Activated effector memory CD4-positive, alpha-beta T cell treated with anti-CD3 and anti-CD28 coated beads, Interleukin-2, amount 50 U/mL, for 16 hours (primary cell): ENCODE data around the gene JUP.

Experiments
- DNase-seq: peaks from one replicate; pipeline ENCODE4 v3.0.0-alpha.2; 2020

JUP gene

GRCh38 chr17:41786227-41787020, at the start of gene JUP:
TSS of gene JUP (minus strand) at chr17:41786711. CDS start at chr17:41771854, 14,857 bp downstream.
- peak; percentile 94 for DNase-seq

DNA sequence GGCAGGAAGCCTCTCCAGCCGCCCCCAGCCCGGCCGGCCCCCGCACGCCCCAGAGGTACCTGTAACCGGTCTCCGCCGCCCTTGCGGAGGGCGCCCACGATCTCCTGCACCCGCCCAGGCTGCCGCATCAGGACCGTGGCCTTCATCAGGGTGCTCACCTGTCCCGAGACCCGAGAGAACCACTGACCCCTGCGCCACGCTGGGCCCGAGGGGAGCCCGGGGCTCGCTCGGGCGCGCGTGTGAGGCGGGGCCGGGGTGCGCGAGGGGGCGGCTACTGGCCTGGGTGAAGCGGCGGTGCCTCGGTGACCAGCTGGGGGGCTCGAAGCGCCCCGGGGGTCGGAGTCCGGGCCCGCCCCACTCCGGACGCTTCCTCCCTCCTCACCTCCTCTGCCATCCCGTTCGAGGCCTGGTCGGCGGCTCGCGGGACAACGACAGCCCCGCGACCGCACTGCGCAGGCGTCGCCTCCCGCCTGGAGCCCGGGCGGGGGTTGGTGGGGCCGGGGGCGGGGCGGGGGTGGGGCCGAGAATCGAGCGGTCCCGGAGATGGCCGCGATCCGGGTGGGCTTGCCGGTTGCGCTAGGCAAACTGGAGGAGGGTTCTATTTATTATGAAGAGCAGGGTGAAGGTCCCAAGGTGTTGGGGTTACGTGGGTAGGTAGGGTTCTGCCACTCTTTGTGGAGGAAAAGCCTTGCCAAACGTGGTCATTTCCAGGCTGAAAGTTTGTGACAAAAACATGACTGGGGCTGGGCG, 49.5 kb upstream of the JUP start, which contains the start of gene NT5C3B:
TSS of gene NT5C3B (minus strand) at position 433 of the 750 bp plus-strand sequence. CDS start at position 394, 39 bp downstream.
- peak; percentile 84 for DNase-seq

DNA sequence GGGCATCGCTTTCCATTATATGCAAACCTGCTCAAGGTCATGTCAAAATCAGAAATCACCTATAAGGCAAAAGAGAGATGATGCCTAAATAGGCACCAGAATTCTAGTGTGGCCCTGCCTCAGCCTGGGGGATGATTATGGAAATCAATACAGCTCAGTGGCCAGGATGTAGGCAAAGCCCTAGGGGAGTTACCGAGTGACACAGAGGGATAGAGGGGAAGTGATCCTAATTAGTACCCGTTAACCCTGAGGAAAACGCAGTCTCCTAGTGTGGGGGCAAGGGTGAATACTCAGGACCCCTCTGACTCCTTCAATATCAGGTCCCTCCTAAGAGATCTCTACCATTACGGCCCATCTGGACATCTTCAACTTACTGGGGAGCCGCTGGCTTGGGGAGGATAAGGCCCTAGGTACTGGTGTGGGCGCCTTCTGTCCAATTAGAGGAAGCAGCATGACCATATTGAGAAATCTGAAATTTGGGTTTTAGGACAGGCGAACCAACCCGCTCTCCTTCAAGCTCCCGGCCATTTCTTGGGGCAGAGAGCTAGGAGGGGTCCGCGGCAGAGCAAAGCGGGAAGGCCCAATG, 48.8 kb upstream of the JUP start:
- peak; percentile 30 for DNase-seq

DNA sequence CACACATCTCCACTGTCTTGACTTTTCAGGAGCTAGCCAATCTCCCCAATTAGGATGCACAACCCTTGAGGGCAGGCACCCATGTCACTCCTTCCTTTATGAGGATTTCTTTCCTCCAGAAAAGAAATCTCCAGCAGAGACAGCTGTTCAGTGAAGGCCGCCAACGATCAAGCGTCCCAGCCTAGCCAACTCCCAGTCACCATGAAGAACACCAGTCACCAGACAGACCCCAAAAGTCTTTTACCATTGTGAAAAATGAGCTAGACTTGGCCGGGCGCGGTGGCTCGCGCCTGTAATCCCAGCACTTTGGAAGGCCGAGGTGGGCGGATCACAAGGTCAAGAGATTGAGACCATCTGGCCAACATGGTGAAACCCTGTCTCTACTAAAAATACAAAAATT, 43.5 kb upstream of the JUP start:
- peak; percentile 25 for DNase-seq

DNA sequence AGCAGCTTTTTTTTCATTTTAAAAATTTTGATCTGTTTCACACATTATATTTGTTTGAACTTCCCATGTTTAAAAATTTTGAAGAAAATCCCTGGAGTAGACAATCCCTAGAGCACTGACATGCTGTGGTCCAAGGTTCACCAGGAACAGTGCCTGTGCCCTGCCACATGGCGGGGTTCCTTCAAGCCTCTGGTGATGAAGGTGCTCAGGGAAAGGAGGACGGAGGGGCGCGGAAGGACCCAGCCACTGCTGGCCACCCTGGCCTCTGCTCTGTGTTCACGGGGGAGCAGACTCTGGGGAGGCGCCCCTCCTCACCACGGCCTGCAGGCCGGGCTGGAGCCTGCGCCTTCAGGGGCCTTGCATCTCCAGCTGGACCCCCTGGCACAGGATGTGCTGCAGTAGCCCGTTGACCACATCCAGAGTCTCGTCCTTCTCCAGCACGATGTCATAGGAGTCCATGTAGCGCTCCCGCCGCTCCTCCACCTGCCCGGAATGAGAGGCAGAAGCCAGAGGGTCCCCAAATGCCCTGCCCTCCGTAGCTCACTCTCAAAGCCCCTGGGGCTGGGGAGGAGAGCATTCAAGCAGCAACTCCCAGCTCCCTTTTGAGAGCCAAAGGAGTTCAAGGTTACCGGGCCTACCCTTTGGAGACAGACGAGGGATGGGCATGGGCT, 38.8 kb upstream of the JUP start:
- no peak for DNase-seq

DNA sequence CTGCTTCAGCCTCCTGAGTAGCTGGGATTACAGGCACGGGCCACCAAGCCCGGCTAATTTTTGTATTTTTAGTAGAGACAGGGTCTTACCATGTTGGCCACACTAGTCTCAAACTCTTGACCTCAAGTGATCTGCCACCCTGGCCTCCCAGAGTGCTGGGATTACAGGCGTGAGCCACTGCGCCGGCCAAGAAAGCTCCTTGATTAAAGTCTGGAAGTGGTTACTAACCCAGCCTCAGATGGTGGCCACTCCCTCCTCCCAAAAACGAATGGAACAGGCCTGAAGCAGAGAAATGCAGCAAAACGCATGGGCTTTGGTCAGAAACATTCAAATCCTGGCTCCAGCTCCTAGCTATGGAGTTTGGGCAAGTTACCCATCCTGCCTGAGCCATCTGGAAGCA, 37.6 kb upstream of the JUP start:
- DNase-seq = no peak

DNA sequence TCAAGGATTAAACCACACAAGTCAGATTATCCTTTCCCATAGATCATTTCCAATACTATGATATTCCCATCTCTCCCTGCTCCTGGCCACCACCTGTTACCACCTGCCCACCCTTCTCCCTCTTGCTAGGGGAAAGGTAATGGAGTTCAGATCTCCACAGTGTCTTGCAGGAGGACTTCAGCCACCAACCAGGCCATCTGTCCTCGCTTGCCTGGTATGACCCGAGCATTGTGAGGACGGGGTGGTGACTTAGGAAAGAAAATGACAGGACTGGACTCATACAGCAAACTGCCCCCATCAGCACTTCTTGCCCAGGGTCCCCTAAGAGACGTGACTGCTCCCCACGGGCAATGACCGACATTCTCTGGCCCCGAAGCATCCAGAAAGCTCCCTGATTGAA, 37.1 kb upstream of the JUP start:
- DNase-seq = no peak

GRCh38 chr17:41823141-41823524, 36.6 kb upstream of the JUP start:
- DNase-seq = no peak

GRCh38 chr17:41822216-41823140, 36.0 kb upstream of the JUP start:
- no peak for DNase-seq

DNA sequence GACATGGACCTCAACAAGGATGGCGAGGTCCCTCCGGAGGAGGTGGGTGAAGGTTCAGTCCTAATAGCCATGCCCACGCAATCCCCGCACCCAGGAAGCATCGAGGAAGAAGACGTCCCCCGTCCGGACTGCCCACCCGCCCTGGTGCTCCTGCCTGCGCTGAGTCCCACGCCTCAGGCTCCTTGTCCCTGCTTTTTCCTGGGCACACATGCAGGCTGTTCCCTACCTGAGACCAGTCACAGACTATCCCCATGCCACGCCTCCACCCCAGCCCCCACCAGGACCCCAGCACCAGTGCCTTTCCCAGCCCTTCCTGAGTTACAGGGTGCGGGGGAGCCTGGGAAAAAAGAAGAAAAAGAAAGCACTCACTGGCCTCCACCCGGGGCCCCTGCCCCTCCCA, 35.3 kb upstream of the JUP start:
- no peak for DNase-seq

DNA sequence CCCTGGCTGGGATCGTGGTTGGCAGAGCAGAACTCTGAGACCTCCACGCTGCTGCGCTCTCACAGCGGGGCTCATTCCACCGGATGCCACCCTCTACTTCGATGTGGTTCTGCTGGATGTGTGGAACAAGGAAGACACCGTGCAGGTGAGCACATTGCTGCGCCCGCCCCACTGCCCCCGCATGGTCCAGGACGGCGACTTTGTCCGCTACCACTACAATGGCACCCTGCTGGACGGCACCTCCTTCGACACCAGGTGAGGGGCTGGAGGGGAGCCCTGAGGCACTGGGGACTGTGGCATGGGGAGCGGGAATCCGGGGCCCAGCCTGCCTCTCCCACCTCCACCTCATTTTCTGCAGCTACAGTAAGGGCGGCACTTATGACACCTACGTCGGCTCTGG, 31.5 kb upstream of the JUP start:
- no peak for DNase-seq

GRCh38 chr17:41816637-41817320, 30.3 kb upstream of the JUP start:
- DNase-seq = no peak

- no peak for DNase-seq
Observed at GRCh38 chr17:41814195-41814594, 27.7 kb upstream of the JUP start.

- DNase-seq = no peak
Observed at GRCh38 chr17:41813699-41814124, 27.2 kb upstream of the JUP start.

DNA sequence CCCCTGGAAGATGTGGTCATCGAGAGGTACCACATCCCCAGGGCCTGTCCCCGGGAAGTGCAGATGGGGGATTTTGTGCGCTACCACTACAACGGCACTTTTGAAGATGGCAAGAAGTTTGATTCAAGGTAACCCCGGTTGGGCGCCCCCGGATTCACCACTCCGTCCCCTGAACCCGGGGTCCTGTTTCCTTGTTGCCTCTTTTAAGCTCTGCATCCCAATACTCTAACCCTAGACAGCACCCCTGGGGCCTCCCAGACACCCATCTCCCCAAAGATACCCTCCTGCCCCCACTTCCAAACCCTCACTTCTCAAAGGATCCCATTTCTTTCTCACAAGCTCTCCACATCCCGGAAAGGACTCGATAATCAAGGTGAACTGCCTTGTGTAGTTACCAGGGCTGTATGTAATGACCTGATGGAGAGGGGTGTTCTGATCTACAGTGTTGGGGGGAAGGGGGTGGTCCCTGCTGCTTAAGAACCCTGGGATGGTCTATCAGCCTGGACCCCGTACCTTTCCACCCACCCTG, 26.7 kb upstream of the JUP start:
- no peak for DNase-seq

GRCh38 chr17:41812381-41813151, 26.1 kb upstream of the JUP start, which contains the start of gene FKBP10:
TSS of gene FKBP10 (plus strand) at chr17:41813004. CDS start at chr17:41813035, 31 bp downstream.
- DNase-seq = peak; percentile 72

GRCh38 chr17:41811549-41812380, 25.3 kb upstream of the JUP start, which contains the start of gene P3H4:
TSS of gene P3H4 (minus strand) at chr17:41811949. CDS start at chr17:41811915, 34 bp downstream.
- peak; percentile 90 for DNase-seq

DNA sequence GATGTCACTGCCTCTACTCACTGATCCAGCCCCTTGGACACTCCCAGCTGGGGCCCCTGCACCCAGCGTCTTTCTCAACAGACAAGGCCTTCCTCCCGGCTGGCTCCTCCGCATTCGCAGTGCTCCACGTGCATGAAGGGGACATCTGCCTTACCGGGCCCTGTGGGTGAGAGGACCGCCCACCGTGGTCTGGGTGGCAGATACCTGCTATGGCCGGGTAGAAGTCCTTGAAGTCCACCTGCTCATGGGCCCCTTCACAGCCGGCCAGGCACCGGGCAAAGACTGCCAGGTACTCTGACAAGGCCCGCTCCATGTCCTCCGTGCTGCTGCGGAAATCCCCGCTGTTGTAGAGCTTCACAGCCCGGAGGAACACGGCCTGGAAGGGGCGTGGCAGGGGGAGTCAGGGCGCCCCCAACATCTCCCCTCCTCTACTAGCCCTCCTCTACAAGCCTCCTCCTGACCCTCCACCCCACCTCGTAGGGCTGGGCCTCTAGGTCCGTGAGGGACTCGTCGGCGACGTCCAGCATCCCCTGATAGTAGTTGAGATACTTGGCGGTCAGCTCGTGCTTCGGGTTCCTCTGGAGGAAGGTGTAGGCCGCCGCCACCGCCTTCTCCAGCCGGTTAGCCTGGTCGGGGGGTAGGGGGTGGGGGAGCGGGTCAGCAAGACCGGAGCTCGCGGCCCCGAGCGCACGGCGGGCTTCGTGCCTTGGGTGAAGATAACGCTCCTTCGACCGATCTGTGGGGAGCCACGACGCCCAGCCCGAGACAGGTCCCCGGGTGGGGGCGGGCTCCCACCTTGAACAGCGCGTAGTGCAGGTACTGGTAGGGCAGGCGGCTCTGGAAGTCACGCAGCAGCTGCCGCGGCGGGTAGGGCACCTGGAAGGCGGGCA, 24.4 kb upstream of the JUP start:
- no peak for DNase-seq
